CD14-positive monocyte (primary cell): Measurements from ENCODE around the gene MGME1. TPM values are rescaled to one million over a fixed set of nuclear protein-coding genes. Genes with fewer than 3 reads are reported as not detected.
"Not testable (repeated sequence)": the region's sequence is repeated elsewhere in the genome, so short reads cannot be mapped to it uniquely, and the experiment has no call there.

ENCODE experiments used
- DNase-seq, 3 donors: peaks; one replicate each; pipeline ENCODE4 v3.0.0-alpha.2; 2011 to 2022
- H2AFZ ChIP-seq: 2 replicates; pipeline ENCODE4 v1.6.0; 2012; ENCODE audit warnings: mild to moderate bottlenecking, low read depth, low read length, inconsistent platforms; ENCODE audit not compliant: insufficient read depth, poor library complexity, severe bottlenecking
- H3K27ac ChIP-seq, 2 donors: 1 replicate in 1 of 2; 2 replicates in 1 of 2; pipeline ENCODE4 v1.5.1; 2012 to 2013; ENCODE audit warnings: low read length in 2 of 2, control low read depth in 1 of 2, inconsistent platforms in 1 of 2, low read depth in 1 of 2, mild to moderate bottlenecking in 1 of 2
- H3K27me3 ChIP-seq, 2 donors: one replicate each; pipeline versions ENCODE4 v1.6.0 to v1.6.1; 2011 to 2013; ENCODE audit warnings: low read length in 2 of 2; ENCODE audit not compliant: control insufficient read depth in 2 of 2, insufficient read depth in 2 of 2
- H3K36me3 ChIP-seq, 2 donors: replicated peaks in 1 of 2; 1 replicate in 1 of 2; 2 replicates in 1 of 2; pipeline versions ENCODE4 v1.5.1 to v1.6.1; 2012 to 2013; ENCODE audit warnings: low read length in 2 of 2, control low read depth in 1 of 2, inconsistent platforms in 1 of 2, mild to moderate bottlenecking in 1 of 2; ENCODE audit not compliant: insufficient read depth in 2 of 2, control insufficient read depth in 1 of 2
- H3K4me1 ChIP-seq, 2 donors: 1 replicate in 1 of 2; 2 replicates in 1 of 2; pipeline versions ENCODE4 v1.5.1 to v1.6.1; 2012 to 2013; ENCODE audit warnings: low read length in 2 of 2, control low read depth in 1 of 2, inconsistent platforms in 1 of 2, mild to moderate bottlenecking in 1 of 2, moderate library complexity in 1 of 2; ENCODE audit not compliant: insufficient read depth in 2 of 2, control insufficient read depth in 1 of 2
- H3K4me2 ChIP-seq: replicated peaks from 2 replicates; pipeline ENCODE3; 2012; ENCODE audit warnings: low read length, moderate library complexity, mild to moderate bottlenecking; ENCODE audit not compliant: poor library complexity, severe bottlenecking; ENCODE audit errors: extremely low read depth
- H3K4me3 ChIP-seq, 3 experiments: fragments of 200-600 bp in 1 of 3; sonication (generic) in 1 of 3; replicated peaks in 1 of 3; 1 replicate in 2 of 3; 2 replicates in 1 of 3; pipeline ENCODE4 v1.5.1; 2011 to 2013; ENCODE audit warnings: low read length in 3 of 3, mild to moderate bottlenecking in 3 of 3, control low read depth in 2 of 3, low read depth in 2 of 3, inconsistent platforms in 1 of 3, moderate library complexity in 1 of 3
- H3K79me2 ChIP-seq: 2 replicates; pipeline ENCODE4 v1.6.0; 2012; ENCODE audit warnings: mild to moderate bottlenecking, control low read depth, inconsistent platforms, low read length, moderate library complexity; ENCODE audit not compliant: insufficient read depth
- H3K9ac ChIP-seq: 2 replicates; pipeline ENCODE4 v1.6.0; 2017; ENCODE audit warnings: low read length, mild to moderate bottlenecking; ENCODE audit not compliant: insufficient read depth, poor library complexity, severe bottlenecking
- H3K9me3 ChIP-seq, 2 donors: replicated peaks in 1 of 2; 1 replicate in 1 of 2; 2 replicates in 1 of 2; pipeline versions ENCODE4 v1.5.1 to v1.6.1; 2012 to 2013; ENCODE audit warnings: low read length in 2 of 2, control low read depth in 1 of 2; ENCODE audit not compliant: control insufficient read depth in 1 of 2, insufficient read depth in 1 of 2
- H4K20me1 ChIP-seq: 2 replicates; pipeline ENCODE4 v1.6.0; 2012; ENCODE audit warnings: mild to moderate bottlenecking, low read length, control low read depth, moderate library complexity; ENCODE audit not compliant: insufficient read depth
- H3K27ac Mint-ChIP-seq, 7 donors: one replicate each; pipeline ENCODE4 v1.8.0; 2020; ENCODE audit warnings: mild to moderate bottlenecking in 7 of 7, mixed read lengths in 7 of 7, moderate library complexity in 6 of 7, inconsistent platforms in 2 of 7
- H3K27me3 Mint-ChIP-seq, 3 donors: one replicate each; pipeline ENCODE4 v1.8.0; 2021 to 2022; ENCODE audit warnings: low read depth in 3 of 3, mild to moderate bottlenecking in 3 of 3, mixed read lengths in 3 of 3, moderate library complexity in 3 of 3, inconsistent platforms in 1 of 3
- H3K36me3 Mint-ChIP-seq, 2 donors: one replicate each; pipeline ENCODE4 v1.8.0; 2020; ENCODE audit warnings: mixed read lengths in 2 of 2, inconsistent platforms in 1 of 2, mild to moderate bottlenecking in 1 of 2
- H3K4me1 Mint-ChIP-seq: one replicate; pipeline ENCODE4 v1.8.0; 2020; ENCODE audit warnings: mild to moderate bottlenecking, mixed read lengths
- H3K4me3 Mint-ChIP-seq, 2 donors: one replicate each; pipeline ENCODE4 v1.8.0; 2020; ENCODE audit warnings: mild to moderate bottlenecking in 2 of 2, mixed read lengths in 2 of 2, moderate library complexity in 1 of 2
- H3K9me3 Mint-ChIP-seq, 7 donors: one replicate each; pipeline ENCODE4 v1.8.0; 2020 to 2022; ENCODE audit warnings: mixed read lengths in 7 of 7, mild to moderate bottlenecking in 6 of 7, moderate library complexity in 6 of 7, inconsistent platforms in 2 of 7
- CTCF ChIP-seq: fragments of 200-600 bp; IDR thresholded peaks from one replicate; pipeline ENCODE4 v1.8.0; 2022; ENCODE audit warnings: antibody characterized with exemption, mild to moderate bottlenecking
- WGBS: methylation state at CpG from one replicate; pipeline ENCODE4 v1.1.5; 2013; ENCODE audit warnings: missing lambda C conversion rate; ENCODE audit not compliant: insufficient coverage; 5-methylcytosine and 5-hydroxymethylcytosine counted together
- intact Hi-C, 2 donors: fragments of 100-400 bp; cut with micrococcal nuclease; formaldehyde crosslinking; loops; one replicate each; pipeline versions ENCODE4 v1.15.0 to v1.15.1; 2023
- polyA plus RNA-seq, 3 donors: library from polyadenylated mRNA; depleted of rRNA in 1 of 3; unstranded in 2 of 3; stranded (reverse) in 1 of 3; fragments of 300-500 nt in 2 of 3; fragments of >200 nt in 1 of 3; fragmentation: Illumina TruSeq in 2 of 3; gene quantifications; 1 replicate in 2 of 3; 2 replicates in 1 of 3; pipeline ENCODE4 v1.2.3, GENCODE V29; 2012 to 2021

Gene MGME1
- polyA plus RNA-seq, 3 donors = 2.5 to 20.1 (median 13.4) TPM

- no peaks in the 10 kb centered on the region for H3K27me3 ChIP-seq
- H3K4me1 Mint-ChIP-seq = peaks cover 60% of the 10 kb centered on the region
- no peak for TF ChIP-seq CTCF
- H3K9ac ChIP-seq = no peak overlapping the region
- peaks cover 37 to 42% of the 10 kb centered on the region in 2 donors for H3K4me1 ChIP-seq
- H4K20me1 ChIP-seq = peaks cover 91% of the 10 kb centered on the region
- H3K27ac ChIP-seq = peak overlapping the region in 1 of 2 donors; percentile 59
- H3K27me3 Mint-ChIP-seq = no peaks in the 10 kb centered on the region
- peaks cover 100% of the 10 kb centered on the region for H3K79me2 ChIP-seq
- intact Hi-C loops = no loop called here
- peaks cover 25 to 28% of the 10 kb centered on the region in 2 donors for H3K36me3 ChIP-seq
- H3K9me3 Mint-ChIP-seq = peaks cover 0 to 3% (median 0%) of the 10 kb centered on the region in 7 donors
- peak overlapping the region in 2 of 7 donors; percentile 77 to 78 for H3K27ac Mint-ChIP-seq
- no peak overlapping the region for H3K4me2 ChIP-seq
- no peak overlapping the region for H3K4me3 Mint-ChIP-seq
- H3K36me3 Mint-ChIP-seq = peaks cover 31 to 47% of the 10 kb centered on the region in 2 donors
- no CpG with 5 or more reads among the region's 5 CpGs for WGBS
- no peaks in the 10 kb centered on the region for H3K9me3 ChIP-seq
- no peak overlapping the region for H3K4me3 ChIP-seq
- no peak for DNase-seq
- H2AFZ ChIP-seq = no peak overlapping the region
Measured at GRCh38 chr20:17959257-17959627, 9.6 kb upstream of the MGME1 start.

- peaks cover 13 to 16% of the 10 kb centered on the region in 2 donors for H3K36me3 ChIP-seq
- H3K4me3 ChIP-seq, H3K9me3 ChIP-seq, H3K27me3 ChIP-seq, H3K4me2 ChIP-seq, H3K9ac ChIP-seq, DNase-seq, H2AFZ ChIP-seq, H3K27me3 Mint-ChIP-seq, H3K9me3 Mint-ChIP-seq: not testable (repeated sequence)
- H3K4me1 ChIP-seq = peaks cover 49 to 54% of the 10 kb centered on the region in 2 donors
- peak overlapping the region in 1 of 2 donors; percentile 58 for H3K27ac ChIP-seq
- peaks cover 100% of the 10 kb centered on the region for H3K79me2 ChIP-seq
- Mint-ChIP-seq H3K4me3 (peak overlapping the region in 1 of 2 donors; percentile 43), H3K4me1 (peaks cover 72% of the 10 kb centered on the region), H3K36me3 (peaks cover 20 to 34% of the 10 kb centered on the region in 2 donors), H3K27ac (peak overlapping the region in 5 of 7 donors; percentile 7 to 97 (median 57))
- intact Hi-C loops = loop anchor here in 1 of 2 donors (5.0 to 10.0 kb wide), 2 partner anchors 37 to 324 kb away; partner anchors contain the start of gene ZNF133
- WGBS = 88% methylated on average over 6 of the region's 16 CpGs
- peaks cover 79% of the 10 kb centered on the region for H4K20me1 ChIP-seq
Measured at GRCh38 chr20:17960400-17960885, 8.4 kb upstream of the MGME1 start.
